GM12873 (cell line): ENCODE data around the gene CEP128.

Source experiments
- TF ChIP-seq, protein P1 (sequence below): IDR thresholded peaks from 2 replicates; pipeline ENCODE4 v1.5.1; 2012; ENCODE audit warnings: low read depth, mild to moderate bottlenecking, moderate library complexity, low read length, control low read depth; ENCODE audit not compliant: insufficient read depth; ENCODE audit errors: missing control alignments

CEP128 gene

DNA sequence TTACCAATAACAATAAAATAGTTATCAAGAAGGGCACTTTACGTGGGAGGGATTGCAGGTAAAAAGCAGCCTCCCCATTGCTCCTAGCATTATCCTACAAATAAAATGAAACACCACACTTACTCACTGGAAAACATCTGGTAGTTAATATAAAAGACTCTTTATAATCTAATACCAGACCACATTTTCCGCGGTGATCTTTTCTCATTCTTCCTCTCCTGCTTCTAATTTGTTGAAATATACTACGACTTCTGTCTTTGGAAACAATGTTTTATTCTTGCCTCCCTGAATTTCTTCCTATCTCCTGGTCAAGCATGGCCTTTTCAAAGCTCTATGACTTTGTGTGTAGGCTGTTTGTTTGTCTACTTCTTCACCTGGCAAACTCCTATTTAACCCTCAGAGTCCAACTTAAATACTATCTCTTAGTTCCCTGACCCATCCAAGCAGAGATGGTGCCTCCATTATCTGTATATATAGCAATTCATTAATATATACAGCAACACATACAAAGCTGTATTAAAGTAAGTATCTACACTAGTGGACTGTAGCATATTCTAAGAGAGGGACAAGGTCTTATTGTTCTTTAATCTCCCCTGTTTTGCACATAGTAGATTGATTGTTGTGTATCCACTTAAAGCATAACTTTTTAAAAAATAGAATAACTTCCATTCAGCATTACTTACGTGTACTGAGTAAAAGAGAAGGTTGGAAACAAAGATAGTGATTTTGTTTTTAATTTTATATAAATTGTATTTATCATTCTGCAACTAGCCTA is 228.3 kb downstream of the CEP128 start:
- TF ChIP-seq, protein P1, sequence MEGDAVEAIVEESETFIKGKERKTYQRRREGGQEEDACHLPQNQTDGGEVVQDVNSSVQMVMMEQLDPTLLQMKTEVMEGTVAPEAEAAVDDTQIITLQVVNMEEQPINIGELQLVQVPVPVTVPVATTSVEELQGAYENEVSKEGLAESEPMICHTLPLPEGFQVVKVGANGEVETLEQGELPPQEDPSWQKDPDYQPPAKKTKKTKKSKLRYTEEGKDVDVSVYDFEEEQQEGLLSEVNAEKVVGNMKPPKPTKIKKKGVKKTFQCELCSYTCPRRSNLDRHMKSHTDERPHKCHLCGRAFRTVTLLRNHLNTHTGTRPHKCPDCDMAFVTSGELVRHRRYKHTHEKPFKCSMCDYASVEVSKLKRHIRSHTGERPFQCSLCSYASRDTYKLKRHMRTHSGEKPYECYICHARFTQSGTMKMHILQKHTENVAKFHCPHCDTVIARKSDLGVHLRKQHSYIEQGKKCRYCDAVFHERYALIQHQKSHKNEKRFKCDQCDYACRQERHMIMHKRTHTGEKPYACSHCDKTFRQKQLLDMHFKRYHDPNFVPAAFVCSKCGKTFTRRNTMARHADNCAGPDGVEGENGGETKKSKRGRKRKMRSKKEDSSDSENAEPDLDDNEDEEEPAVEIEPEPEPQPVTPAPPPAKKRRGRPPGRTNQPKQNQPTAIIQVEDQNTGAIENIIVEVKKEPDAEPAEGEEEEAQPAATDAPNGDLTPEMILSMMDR = no peak

DNA sequence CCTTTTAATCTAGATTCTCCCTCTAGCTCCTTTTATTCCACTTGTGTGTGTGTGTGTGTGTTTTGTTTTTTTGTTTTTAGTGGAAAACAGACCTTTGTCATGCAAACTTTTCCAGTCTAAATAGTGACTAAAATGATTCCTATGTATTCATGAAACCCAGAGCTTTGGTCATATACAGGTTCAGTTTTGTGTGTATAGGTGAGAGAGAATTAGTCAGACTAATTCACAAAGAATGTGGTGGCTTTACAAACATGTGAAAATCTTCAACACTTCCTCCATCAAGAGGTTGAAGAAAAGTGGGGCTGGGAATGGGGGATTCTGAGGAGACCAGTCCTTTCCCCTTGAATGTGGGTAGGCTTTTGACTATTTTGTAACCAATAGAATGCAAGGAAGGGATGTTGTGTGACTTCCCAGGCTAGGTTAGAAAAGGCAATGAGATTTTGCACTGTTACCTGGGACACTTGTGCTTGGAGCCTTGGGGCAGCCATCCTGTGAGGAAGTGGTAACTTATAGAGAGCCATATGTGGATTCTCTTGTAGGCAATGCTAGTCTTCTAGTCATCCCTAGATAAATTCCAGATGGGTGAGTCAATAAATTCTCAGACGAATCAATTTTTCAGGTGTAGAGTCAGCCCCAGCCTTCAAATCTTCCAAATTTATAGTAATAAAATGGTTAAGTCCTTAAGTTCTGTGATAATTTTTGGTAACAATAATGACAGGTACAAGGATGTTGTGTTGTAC is 236.1 kb downstream of the CEP128 start:
- TF ChIP-seq, protein P1 = no peak

DNA sequence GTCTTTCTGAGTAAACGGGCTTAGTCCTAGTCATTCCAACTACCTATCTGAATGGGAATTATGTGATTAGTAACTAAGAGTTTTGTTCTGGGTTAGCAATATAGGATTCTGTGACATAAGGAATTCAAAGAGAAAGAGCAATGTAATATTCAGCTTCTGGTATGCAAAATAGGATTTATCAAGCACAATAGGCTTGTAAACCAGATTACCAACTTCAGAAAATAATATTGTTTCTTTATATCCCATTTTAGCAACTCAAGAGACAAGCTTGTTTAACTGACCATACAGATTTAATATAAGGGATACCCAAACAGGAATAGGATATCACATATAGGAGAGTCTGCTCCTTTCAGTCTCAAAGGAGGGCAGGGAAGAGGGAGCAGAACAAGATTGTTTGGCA is 240.9 kb downstream of the CEP128 start:
- TF ChIP-seq, protein P1 = no peak

- TF ChIP-seq, protein P1 = no peak
Observed at GRCh38 chr14:80699861-80700260, 241.7 kb downstream of the CEP128 start.

DNA sequence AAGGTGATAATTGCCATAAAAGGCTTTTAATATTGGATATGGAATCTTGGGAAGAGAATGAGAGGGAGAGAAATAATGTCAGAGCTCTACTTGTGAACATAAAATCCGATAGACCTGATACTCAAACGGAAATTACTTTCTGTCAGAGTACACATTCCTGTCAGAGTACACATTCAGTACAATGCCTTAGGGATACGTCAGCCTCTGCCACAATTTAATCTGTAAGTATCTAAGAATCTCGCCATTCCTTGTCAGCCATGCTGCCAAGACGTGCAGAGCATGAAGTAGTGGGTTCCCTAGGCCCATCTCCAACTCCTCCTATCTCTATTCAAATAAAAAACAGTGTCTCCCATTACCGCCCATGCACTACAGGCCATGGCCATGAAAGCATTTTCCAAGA is 242.6 kb downstream of the CEP128 start:
- TF ChIP-seq, protein P1 = no peak

DNA sequence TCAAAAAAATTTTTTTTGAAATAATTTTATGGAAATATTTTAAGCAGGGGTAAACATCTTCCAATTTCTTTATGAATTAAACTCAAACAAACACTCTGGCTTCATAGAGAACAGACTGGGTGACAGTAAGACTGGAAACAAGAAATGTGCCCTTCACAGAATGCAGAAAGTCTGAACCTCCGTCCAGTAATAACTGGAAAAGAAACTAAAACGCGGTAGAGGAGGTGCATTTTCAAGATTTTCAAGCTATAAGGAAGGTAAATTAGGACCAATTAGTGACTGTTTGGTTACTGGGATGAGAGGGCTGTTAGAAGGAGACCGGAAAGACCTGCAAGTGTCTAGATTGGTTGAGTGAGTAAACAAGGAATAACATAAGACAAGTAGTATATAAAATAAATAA is 245.7 kb downstream of the CEP128 start:
- TF ChIP-seq, protein P1 = no peak

- TF ChIP-seq, protein P1 = no peak
Observed at GRCh38 chr14:80692903-80693302, 248.6 kb downstream of the CEP128 start.
